T47D (cell line): ENCODE results near the gene FAM83G.

Experiments used
- DNase-seq, 2 experiments: peaks; one replicate each; pipeline versions ENCODE4 v3.0.0 to v3.0.0-alpha.2; 2011 to 2012; ENCODE audit warnings: low read depth in 1 of 2, low spot score in 1 of 2
- JUND ChIP-seq: IDR thresholded peaks from 2 replicates; pipeline ENCODE4 v1.6.1; 2012; ENCODE audit warnings: low read depth
- in situ Hi-C: cut with HindIII; loops from 2 replicates; pipeline ENCODE4 v1.10.0; 2016; ENCODE audit warnings: low sequenced_read_pairs, low pct_unique_long_range_greater_than_20kb

The FAM83G gene

DNA sequence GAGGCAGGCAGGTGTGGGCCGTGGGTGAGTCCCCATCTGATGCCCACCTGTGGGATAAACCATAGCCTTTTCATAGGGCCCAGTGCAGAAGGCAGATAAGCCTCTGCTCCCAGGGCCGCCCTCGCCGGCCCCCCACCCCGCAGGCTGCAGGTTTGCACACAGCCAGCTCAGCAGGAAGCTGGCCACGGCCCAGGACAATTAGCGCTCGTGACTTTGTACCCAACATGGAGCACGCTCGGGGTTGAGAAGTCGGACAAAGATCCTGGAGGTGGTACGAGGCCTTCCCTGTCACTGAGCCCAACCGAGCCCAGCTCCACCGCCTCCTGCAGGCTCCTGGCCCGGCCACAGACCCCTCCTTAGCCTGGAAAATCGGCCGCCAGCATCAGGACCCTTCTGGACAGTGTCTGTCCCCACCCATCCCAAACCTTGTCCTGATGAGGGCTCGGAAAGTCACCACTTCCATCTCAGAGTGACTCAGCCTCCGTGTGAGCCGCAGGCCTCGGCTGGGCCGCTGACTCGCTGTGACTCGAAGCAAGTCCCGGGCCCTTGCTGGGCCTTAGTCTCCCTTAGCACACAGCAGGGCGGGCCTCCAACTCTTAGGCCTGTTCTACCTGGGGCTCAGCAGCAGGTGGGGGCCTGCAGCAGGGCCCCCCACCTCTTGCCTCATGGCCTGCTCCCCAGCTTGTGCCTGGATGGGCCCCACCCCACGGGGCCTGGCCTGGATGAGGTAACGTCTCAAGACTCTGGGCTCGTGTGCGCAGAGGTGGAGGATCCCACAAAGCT lies 22.7 kb downstream of the FAM83G start:
- in situ Hi-C loops, result no loop called here

DNA sequence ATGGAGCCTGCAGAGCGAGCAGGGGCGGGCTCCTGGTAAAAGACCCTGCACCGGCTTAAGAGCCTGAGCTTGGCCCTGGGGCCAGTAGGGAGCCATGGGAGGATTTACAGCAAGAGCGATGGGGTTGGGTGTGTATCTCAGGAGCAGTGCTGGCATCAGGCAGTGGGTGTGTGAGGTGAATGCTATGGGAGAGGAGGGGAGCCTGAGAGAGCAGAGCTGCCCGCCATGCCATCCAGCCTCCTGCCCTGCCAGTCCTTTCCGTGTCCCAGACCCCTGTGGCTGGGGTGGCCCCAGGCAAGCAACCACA lies 23.3 kb downstream of the FAM83G start:
- no peak for TF ChIP-seq JUND
- in situ Hi-C loops, result no loop called here
- DNase-seq, result no peak

More for the DNA sequence above, 22.7 kb downstream of the FAM83G start:
- no peak for TF ChIP-seq JUND
- DNase-seq, result no peak

DNA sequence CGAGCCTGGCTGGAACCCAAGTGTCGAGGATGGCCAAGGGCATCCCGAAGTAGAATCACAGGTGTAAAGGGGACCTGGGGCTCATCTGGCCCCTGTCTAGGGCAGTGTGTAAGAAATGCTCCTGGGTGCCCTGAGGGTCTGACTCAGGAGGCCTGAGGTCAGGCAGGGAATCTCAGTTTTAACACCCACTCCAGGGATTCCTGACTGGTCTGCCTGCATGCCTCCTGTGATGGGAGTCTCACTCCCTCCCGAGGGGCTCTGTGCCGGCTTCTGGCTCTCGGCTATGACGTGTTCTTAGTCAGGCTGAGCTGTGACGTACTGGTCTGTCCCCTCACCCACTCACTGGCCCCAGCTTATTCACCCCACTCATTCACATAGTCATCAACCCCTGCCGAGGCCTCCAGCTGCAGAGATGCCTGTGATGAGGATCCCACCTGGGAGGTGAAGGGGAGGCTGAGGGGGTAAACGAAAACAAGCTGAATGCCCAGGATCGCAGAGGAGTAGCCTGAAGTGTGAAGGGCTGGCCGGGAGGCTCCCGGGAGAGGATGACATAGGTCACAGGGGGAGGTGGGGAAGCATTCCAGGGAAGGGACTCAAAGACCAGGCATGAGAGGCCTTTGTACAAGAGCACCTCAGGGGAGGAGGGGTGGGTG lies 23.8 kb downstream of the FAM83G start:
- no peak for TF ChIP-seq JUND
- in situ Hi-C loops, result no loop called here
- DNase-seq, result no peak

DNA sequence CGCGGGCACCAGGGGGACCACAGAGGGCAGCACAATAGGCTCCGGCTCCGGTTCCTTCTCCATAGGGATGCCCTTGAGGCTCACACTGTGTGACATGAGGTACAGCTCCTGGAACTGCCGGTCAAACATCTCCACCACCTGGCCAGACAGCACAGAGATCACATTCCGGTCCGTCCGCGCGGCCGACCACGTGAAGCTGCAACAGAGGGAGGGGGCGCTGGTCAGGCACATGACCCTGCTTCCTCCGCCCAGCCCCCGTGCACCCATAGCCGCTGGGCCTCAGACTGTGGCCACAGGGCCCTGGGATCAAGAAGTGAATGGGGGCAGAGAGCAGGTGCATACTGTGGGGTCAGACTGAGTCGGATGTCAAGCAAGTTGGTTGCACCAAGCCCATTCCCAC lies 25.9 kb downstream of the FAM83G start:
- no peak for TF ChIP-seq JUND
- in situ Hi-C loops, result no loop called here
- DNase-seq, result no peak

DNA sequence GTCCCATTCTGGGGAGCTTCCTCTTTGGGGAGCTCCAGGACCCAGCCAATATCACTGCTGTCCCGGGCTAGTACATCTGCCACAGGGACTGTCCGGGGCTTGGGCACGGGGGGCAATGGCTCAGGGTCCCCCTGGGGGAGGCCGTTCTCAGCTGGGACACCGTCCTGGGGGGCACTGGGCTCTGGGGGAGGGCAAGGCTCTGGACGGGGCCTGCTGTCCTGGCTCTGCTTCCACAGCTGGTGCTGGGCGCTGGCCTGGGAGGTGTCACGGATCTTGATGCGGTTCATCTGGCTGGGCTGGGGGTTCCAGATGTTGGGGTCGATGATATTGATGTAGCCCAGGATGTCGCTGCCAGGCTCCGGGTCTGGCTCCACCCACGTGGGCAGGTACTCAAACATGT lies 26.5 kb downstream of the FAM83G start:
- no peak for TF ChIP-seq JUND
- in situ Hi-C loops, result no loop called here
- no peak for DNase-seq

DNA sequence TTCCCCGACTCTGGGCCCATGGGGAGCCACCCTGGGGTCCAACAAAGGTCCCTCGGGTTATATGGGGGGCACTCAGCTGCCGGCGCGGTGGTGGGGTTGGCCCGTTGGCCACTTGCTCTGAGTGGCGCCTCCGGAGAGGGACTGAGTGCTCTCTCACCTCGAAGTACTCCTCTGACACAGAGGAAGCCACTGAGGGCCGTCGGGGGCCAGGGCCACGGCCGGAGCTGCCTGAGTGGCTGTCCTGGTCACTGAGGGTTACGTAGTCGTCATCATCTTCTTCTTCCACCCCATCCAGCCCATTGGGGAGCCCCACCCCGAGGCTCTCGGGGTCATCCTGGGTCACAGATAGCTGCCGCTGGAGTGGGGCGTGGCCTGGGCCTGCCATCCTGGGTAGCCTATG lies 26.9 kb downstream of the FAM83G start:
- in situ Hi-C loops, result no loop called here
- TF ChIP-seq JUND, result no peak
- no peak for DNase-seq

DNA sequence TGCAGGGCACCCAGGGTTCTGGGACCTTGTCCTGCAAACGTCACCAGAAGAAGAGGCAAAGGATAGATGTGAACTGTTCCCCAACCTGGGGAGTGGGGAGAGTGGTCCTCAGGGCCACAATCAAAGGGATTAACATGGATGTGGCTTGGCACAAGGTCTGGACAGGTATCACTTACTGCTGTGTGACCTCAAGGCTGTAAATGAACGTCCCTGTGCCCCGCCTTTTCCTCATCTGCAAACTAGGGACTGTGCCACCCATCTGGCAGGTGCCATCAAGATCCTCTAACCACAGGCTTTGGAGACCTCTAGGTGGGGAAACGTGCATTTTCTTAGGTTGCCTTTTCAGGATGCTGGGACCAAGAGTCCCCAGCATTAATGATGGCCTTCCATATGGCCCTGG lies 27.5 kb downstream of the FAM83G start:
- in situ Hi-C loops, result no loop called here
- DNase-seq, result no peak
- TF ChIP-seq JUND, result no peak

DNA sequence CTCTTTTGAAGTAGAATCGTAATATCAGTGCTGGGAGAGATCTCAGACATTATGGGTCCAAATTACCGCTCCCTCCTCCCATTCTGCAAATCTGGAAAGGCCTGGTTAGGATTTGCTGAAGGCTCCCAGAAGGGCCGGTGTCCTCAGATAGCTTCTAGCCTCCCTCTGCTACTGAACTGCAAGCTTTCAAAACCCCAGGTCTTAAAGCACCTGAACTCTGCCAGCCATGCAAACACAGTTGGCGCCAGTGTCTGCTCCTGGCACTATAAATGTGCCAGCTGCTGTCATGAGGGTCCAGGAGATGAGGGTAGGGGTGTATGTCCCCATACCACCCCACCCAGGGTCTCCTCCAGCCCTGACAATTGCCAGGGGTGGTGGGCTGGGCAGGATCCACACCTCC lies 28.4 kb downstream of the FAM83G start:
- no peak for TF ChIP-seq JUND
- DNase-seq, result no peak
- in situ Hi-C loops, result no loop called here

DNA sequence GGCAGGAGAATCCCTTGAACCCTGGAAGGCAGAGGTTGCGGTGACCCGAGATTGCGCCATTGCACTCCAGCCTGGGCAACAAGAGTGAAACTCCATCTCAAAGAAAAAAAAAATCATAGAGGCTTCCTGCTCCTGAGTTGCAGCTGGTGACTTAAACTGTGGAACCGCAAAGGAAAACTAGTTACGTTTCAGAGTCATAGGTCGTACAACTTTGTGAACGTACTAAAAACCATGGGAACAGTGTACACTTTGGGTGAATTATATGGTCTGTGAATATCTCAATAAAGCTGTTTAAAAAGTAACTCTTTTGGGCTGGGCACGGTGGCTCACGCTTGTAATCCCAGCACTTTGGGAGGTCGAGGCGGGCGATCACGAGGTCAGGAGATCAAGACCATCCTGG lies 29.0 kb downstream of the FAM83G start:
- in situ Hi-C loops, result no loop called here
- TF ChIP-seq JUND, result no peak
- no peak for DNase-seq

DNA sequence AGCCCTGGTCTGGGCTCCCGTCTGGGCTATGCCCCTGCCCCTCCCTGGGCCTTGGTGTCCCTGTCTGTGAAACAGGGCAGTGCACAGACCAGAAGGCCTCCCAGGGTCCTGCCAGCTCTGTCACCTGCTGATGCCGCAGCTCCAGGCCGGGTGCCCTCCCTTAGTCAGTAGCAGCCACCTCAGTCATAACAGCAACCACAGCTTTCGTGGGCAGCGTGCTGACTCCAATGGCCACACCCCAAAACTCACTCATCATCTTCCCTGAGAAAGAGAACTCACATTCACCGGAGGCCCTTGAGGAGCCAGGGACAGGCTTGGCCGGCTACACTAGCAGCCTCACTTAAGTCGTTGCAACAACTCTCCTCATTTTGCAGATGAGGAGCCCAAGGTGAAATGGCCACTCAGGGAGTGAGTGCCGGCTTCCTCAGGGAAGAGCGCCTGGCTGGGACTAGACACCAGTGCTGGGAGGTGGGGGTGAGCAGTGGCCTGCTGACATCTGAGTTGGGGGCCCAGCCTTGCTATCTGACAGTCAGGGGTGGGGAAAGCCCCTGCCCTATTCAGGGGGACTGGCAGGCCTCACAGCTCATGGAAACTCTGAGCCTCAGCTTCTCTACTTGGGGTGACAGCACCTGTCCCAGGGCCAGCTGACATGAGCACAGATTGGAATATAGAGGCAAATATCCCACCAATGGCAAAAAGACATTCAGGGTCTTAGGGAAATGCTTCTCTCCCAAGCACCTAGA lies 30.0 kb downstream of the FAM83G start:
- no peak for DNase-seq
- no peak for TF ChIP-seq JUND
- in situ Hi-C loops, result no loop called here

DNA sequence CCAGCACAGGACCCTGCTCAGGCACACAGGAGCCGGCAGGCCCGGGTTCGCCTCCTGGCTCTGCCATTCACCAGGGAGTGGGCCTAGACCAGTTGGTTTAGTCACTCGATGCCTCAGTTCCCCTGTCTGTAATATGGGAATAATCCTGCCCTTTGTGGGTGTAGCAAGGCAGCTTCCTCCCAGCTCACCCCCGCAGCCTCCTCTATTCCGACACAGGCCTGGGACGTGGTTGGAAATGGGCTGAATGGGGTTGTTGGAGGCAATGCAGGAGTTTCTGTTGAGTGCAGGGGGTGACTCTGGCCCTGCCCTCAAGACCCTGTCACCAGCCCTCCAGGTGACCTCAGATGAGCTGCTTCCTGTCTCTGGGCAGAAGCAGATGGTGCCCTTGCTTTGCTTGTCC lies 32.8 kb downstream of the FAM83G start:
- DNase-seq, result no peak
- in situ Hi-C loops, result no loop called here
- TF ChIP-seq JUND, result no peak

DNA sequence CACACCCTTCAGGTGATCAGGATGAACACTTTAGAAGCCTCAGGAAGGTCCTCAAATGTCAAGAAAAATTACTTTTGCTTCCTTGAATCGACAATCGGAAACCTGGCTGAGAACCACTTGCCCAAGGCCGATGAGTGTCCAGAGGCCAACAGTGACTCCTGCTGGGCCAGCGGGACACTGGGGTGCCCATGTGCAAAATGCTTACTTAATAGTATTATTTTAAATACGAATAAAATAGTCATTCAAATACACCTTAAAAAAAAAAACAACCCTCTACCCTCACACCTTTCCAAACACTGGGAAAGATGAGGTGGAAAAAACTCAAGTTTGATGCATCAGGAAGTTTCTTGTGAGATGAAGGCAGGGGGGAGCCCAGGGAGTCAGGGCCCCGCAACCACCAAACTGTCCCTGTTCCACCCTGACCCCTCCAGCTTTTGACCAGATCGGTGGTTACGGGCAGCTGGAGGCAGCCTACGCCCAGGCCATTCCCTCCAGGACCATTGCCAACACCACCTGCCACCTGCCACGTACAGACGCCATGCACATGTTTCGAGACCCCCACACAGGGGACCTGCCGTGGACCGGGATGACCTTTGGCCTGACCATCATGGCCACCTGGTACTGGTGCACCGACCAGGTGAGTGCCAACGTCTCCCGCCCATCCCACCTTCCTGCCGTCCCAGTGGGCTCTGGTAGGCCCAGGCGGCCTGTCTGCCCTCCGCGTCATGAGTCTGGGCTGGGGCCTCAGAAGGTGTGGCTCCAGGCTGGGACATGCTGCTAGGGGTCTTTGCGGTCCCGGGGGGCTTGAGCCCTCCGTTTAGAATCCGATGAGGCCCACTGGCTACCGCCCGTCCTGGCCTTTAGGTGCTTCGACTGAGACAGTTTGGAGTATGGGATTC lies 33.7 kb downstream of the FAM83G start:
- in situ Hi-C loops, result no loop called here
- no peak for DNase-seq
- TF ChIP-seq JUND, result no peak
